ENCODE results near the gene TRIM45.
"Not testable (repeated sequence)": the region's sequence is repeated elsewhere in the genome, so short reads cannot be mapped to it uniquely, and the experiment has no call there.

Gene TRIM45

DNA sequence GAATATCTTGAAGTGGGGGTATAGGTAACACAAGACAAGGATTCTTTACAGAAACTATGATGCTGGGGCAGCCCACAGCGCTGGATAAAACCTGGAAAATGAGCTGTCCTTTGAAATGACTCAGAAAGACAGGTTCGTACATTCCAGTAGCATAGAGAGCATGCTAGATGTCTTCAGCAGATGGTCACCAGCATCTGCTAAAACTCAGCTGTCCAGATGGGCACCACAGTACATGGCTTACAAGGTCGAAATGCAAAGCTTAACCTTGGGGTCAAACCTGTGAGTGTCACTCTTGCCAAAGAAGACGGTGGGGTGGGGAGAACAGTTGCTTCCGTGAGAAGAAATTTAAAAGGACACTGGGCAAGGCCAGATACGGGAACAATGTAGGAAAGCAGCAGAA lies 41.3 kb upstream of the TRIM45 start:
- no peak overlapping the region for H3K27ac ChIP-seq
- TF ChIP-seq, protein P1, sequence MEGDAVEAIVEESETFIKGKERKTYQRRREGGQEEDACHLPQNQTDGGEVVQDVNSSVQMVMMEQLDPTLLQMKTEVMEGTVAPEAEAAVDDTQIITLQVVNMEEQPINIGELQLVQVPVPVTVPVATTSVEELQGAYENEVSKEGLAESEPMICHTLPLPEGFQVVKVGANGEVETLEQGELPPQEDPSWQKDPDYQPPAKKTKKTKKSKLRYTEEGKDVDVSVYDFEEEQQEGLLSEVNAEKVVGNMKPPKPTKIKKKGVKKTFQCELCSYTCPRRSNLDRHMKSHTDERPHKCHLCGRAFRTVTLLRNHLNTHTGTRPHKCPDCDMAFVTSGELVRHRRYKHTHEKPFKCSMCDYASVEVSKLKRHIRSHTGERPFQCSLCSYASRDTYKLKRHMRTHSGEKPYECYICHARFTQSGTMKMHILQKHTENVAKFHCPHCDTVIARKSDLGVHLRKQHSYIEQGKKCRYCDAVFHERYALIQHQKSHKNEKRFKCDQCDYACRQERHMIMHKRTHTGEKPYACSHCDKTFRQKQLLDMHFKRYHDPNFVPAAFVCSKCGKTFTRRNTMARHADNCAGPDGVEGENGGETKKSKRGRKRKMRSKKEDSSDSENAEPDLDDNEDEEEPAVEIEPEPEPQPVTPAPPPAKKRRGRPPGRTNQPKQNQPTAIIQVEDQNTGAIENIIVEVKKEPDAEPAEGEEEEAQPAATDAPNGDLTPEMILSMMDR (IDR thresholded peaks at IDR 0.05) = no peak

DNA sequence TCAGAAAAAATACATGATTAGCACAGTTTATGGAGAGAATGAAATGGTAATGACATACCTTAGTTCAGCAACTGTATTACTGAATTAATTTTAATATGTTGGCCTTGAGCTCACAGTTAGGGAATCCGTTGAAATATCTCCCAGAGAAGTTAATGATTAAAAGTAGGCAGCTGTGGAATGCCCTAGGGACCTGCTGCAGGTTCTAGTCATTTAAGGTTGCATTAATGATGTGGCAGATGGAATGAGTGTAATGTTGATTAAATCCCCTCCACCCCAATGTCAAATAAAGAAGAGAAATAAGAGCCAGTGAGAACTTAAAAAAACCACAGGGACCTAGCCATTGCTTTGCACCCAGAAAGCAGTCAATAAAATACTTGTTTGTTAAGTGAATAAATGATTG lies 40.3 kb upstream of the TRIM45 start:
- Histone ChIP-seq H3K9me3 (no peaks in the 10 kb centered on the region), H3K36me3 (no peaks in the 10 kb centered on the region), H3K4me1 (ENCODE audit: control insufficient read depth in 1 of 2, insufficient read depth in 1 of 2, low read depth in 1 of 2, low read length in 1 of 2) (no peaks in the 10 kb centered on the region), H3K4me3 (ENCODE audit: low read depth in 1 of 2, low read length in 1 of 2) (no peak overlapping the region), H3K27me3 (no peaks in the 10 kb centered on the region), H3K27ac (no peak overlapping the region)
- TF ChIP-seq, protein P1 (IDR thresholded peaks at IDR 0.05) = no peak

More for the DNA sequence above, 41.3 kb upstream of the TRIM45 start:
- Histone ChIP-seq H3K36me3 (no peaks in the 10 kb centered on the region), H3K4me1 (ENCODE audit: control insufficient read depth in 1 of 2, insufficient read depth in 1 of 2, low read depth in 1 of 2, low read length in 1 of 2) (no peaks in the 10 kb centered on the region), H3K9me3 (no peaks in the 10 kb centered on the region), H3K27me3 (no peaks in the 10 kb centered on the region), H3K4me3 (ENCODE audit: low read depth in 1 of 2, low read length in 1 of 2) (no peak overlapping the region)

DNA sequence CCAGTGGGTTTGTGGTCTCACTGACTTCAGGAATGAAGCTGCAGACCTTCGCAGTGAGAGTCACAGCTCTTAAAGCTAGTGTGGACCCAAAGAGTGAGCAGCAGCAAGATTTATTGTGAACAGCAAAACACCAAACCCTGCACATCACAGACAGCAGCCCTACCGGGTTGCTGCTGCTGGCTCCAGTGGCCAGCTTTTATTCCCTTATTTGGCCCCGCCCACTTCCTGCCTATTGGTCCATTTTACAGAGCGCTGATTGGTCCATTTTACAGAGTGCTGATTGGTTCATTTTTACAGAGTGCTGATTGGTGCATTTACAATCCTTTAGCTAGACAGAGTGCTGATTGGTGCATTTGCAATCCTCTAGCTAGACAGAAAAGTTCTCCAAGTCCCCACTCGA lies 29.8 kb upstream of the TRIM45 start:
- not testable (repeated sequence) for H3K27me3 ChIP-seq; H3K27ac ChIP-seq; H3K4me1 ChIP-seq (ENCODE audit: control insufficient read depth in 1 of 2, insufficient read depth in 1 of 2, low read depth in 1 of 2, low read length in 1 of 2); H3K36me3 ChIP-seq; H3K9me3 ChIP-seq; H3K4me3 ChIP-seq (ENCODE audit: low read depth in 1 of 2, low read length in 1 of 2)

DNA sequence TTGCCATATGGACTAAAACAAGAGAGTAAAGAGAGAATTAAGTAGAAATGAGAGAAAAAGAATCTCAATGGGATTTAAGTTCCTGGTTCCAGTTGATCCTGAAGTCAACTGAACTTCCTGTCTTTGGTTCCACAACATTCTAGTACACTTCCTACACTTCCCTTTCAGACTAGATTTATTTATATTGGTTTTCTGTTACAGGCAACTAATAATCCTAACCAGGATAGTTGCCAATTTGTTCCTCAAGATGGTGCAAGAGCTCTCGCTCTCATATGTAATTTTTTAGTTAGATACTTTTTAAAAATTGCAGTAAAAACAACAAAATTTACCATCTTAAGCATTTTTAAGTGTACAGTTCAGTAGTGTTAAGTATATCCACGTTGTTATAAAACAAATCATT lies 28.8 kb upstream of the TRIM45 start:
- Histone ChIP-seq H3K4me1 (ENCODE audit: control insufficient read depth in 1 of 2, insufficient read depth in 1 of 2, low read depth in 1 of 2, low read length in 1 of 2) (no peaks in the 10 kb centered on the region), H3K9me3 (no peaks in the 10 kb centered on the region), H3K36me3 (no peaks in the 10 kb centered on the region), H3K4me3 (ENCODE audit: low read depth in 1 of 2, low read length in 1 of 2) (no peak overlapping the region), H3K27ac (no peak overlapping the region), H3K27me3 (peaks cover 8% of the 10 kb centered on the region)
- TF ChIP-seq, protein P1 (IDR thresholded peaks at IDR 0.05) = no peak

DNA sequence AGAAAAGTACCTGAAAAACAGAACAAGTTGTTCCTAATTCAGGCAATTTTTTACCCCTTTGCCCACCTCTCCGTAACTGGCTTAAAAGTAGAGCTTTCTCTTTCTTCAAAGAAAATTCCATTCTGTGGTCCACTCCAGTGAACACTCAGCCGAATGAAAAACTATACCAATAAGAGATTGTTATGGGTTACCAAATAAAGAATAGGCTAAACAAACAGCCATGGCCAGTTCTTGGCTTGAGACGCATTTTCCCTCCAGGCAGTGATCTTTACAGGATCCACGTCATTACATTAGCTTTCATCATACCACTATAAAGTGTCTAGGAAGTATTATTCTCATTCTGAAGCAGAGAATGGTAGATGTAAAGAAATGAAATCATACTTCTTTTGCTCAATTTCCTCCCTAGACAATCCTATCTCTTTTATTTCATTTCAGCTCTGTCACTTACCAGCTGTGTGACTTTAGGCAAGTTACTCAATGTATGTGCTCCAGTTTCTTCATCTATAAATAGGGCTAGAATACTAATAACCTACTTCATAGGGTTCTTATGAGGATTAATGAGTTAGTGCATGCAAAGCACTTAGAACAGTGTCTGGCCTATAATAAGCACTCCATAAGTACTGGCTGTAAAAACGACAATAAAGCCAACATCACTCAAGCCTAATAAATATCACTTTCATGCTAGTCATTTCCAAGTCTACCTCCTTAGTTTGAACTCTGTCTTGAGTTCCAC lies 26.5 kb upstream of the TRIM45 start:
- Histone ChIP-seq H3K36me3 (no peaks in the 10 kb centered on the region), H3K27ac (no peak overlapping the region)
- TF ChIP-seq, protein P1 (IDR thresholded peaks at IDR 0.05) = no peak

DNA sequence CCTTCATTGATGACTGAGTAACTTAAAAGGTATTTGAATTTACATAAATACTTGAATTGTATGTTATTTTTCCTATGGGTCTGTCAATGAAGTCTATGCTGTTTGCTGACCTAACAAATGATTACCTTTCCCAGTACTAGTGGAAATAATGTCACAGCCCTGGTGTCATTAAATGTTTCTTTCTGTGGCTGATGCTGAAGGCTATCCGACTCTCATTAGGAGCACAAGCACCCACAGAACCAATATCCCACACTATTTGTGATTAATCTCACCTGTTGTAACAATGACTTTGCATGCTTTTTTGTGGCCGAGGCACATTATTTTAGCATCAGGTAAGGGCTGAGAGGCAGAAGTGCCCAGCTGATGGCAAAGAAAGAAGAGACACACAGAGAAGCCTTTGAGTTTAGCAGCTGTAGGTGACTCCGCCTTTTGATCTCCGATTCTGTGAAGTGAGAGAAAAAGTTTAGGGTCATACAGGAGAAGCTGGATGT lies 25.8 kb upstream of the TRIM45 start:
- Histone ChIP-seq H3K4me1 (ENCODE audit: control insufficient read depth in 1 of 2, insufficient read depth in 1 of 2, low read depth in 1 of 2, low read length in 1 of 2) (no peaks in the 10 kb centered on the region), H3K27ac (no peak overlapping the region), H3K27me3 (peaks cover 8% of the 10 kb centered on the region), H3K4me3 (ENCODE audit: low read depth in 1 of 2, low read length in 1 of 2) (no peak overlapping the region), H3K36me3 (no peaks in the 10 kb centered on the region), H3K9me3 (no peaks in the 10 kb centered on the region)
- TF ChIP-seq, protein P1 (IDR thresholded peaks at IDR 0.05) = no peak

More for the DNA sequence above, 26.5 kb upstream of the TRIM45 start:
- no peaks in the 10 kb centered on the region for H3K4me1 ChIP-seq (ENCODE audit: control insufficient read depth in 1 of 2, insufficient read depth in 1 of 2, low read depth in 1 of 2, low read length in 1 of 2)
- peaks cover 8% of the 10 kb centered on the region for H3K27me3 ChIP-seq
- H3K4me3 ChIP-seq (ENCODE audit: low read depth in 1 of 2, low read length in 1 of 2) = no peak overlapping the region
- no peaks in the 10 kb centered on the region for H3K9me3 ChIP-seq
